ENCODE data around the gene DCLK3.

DNA sequence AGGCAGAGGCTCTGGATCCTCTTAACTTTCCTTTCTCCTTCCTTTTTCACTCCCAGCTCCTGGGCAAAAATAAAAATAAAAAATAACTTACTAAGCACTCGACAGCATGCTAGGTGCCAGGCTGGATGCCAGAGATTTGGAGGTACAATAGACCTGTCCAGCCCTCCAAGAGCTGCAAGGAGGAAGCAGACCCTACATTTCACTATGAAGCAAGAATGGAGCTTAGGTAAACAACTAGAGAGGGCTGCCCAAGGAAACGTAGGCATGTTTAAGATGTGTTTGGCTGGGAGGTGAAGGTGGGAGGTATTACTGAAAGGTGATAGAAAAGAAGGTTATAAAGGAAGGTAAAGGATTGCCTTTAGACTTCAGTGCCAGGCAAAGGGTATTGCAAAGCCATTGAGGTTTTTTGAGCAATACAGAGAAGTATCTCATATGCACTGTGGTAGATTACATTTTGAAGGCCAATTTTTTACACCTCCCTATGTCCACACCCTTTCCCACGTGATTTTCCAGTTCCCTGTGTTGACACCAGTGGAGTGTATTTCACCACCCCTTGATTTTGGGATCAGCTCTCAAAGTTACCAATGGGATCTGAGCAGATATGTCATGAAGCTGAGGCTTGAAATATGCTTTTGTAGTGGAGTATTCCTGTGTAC lies 69.1 kb downstream of the DCLK3 start:
- TF ChIP-seq CTCF (conservative IDR thresholded peaks at IDR 0.05; ENCODE audit: low read depth, low read length) (no peak), MAZ (IDR thresholded peaks at IDR 0.05; ENCODE audit: borderline replicate concordance, low read depth, low read length) (no peak), CEBPB (IDR thresholded peaks at IDR 0.05; ENCODE audit: low read depth, low read length) (no peak), RAD21 (IDR thresholded peaks at IDR 0.05; ENCODE audit: low read length) (no peak)
